ENCODE measurements around the gene TAGAP. TPM values are rescaled to one million over a fixed set of nuclear protein-coding genes. Genes with fewer than 3 reads are reported as not detected.
A peak's percentile ranks its signal among the peaks of the same experiment; 100 is the strongest.
"Not testable (repeated sequence)": the region's sequence is repeated elsewhere in the genome, so short reads cannot be mapped to it uniquely, and the experiment has no call there.

TAGAP gene
- total and polyA plus RNA-seq, 4 donors, result 0.23 to 5.8 (median 3.8) TPM

DNA sequence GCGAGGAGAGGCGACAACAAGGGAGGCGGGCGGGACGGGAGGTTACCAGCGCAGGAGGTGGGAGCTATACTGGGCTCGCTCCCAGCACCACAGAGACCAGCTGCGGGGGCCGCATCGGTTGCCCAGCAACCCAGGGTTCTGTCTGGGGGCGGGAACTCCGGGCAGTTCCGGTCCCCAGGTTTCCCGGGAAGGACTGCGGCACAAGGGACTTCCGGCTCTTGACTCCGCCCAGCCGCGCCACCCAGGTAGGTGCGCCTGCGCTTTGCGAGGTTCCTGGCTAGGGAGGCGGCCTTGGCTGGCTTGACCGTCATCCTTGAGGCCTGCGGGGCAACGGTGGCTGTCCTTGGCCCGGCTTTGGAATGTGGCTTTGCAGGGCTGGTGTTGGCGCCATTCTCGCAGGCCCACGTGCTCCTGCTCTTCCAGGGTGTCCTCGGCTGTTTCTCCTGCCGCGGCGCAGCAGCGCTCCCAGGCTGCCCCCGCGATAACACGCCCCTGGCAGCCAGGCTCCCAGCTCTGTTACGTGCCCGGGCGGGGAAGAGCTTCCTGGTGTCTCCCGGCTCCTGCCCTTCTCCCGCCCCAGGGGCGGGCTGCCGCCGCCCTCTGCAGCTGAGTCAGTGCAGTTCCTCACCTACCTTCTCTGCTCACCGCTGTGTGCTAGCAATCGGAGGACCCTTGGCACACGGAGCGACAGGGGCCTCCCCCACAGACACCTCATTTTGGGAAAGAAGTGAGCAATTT lies 45.0 kb downstream of the TAGAP start, which contains the start of gene RSPH3:
Gene RSPH3, minus strand, starts transcription at position 537 of the 738 bp plus-strand sequence. CDS start 652 bp downstream, outside the sequence.
- Histone ChIP-seq H3K9me3 (ENCODE audit: control insufficient read depth, low read length) (no peaks in the 10 kb centered on the region), H3K27ac (ENCODE audit: low read depth in 1 of 2, low read length in 2 of 2) (peak within 1 kb of the TSS in 1 of 2 donors; percentile 9), H3K36me3 (ENCODE audit: control insufficient read depth in 1 of 2, insufficient read depth in 2 of 2, low read length in 1 of 2) (no peaks in the 10 kb centered on the region), H3K27me3 (ENCODE audit: control insufficient read depth in 1 of 2, insufficient read depth in 2 of 2, low read length in 1 of 2) (no peaks in the 10 kb centered on the region), H3K4me1 (ENCODE audit: control insufficient read depth in 1 of 2, insufficient read depth in 2 of 2, low read length in 2 of 2) (no peaks in the 10 kb centered on the region), H3K4me3 (ENCODE audit: low read length in 2 of 2) (peak within 1 kb of the TSS; percentile 45 to 71)
- intact Hi-C loops (cut with DNase I), result no loop called here
- ATAC-seq (ENCODE audit: low FRiP score), result peak; percentile 97
- peak; percentile 95 to 97 for DNase-seq
- 0% methylated on average over 48 to 50 of the region's 50 CpGs for WGBS, 2 donors

DNA sequence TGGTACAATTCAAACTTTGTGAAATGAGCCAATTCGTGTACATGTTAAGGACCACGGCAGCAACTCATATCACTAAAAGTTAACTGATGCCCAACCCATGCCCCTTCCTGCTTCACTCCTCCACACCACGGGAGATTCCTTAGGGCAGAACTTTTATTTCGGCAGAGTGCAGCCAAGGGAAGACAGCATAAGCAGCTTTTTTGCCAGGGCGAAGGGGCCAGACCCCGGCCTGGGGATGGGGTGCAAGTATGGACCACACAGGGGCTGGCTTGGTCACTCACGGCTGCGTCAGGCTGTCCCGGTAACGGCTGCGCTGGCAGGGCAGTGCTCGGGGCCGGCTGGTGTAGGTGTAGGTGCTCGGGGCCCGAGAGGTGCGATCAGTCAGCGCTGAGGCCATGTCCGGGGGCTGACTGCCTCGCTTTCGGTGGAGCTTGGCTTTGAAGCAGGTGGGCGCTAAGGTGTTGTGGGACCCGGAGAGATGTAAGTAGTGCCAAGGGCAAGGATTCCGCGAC lies 45.6 kb downstream of the TAGAP start:
- intact Hi-C loops (cut with DNase I), result no loop called here
- H3K27me3 ChIP-seq (ENCODE audit: control insufficient read depth in 1 of 2, insufficient read depth in 2 of 2, low read length in 1 of 2), result no peaks in the 10 kb centered on the region
- WGBS, 2 donors, result 1% methylated on average over 23 to 24 of the region's 24 CpGs

DNA sequence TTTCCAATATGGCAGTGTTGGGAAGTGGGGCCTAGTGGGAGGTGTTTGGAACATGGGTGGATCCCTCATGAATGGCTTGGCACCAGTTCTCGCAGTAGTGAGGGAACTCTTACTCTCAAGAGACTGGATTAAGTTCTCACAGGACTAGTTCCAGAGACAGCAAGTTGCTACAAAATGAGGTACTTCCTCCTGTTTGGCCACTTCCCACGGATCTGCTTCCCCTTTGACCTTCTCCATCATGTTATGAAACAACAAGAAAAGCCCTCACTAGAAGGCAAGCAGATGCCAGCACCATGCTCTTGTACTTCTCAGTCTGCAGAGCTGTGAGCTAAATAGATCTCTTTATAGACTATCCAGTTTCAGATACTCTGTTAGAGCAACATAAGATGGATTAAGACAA lies 47.9 kb downstream of the TAGAP start:
- H3K9me3 ChIP-seq (ENCODE audit: control insufficient read depth, low read length), result no peaks in the 10 kb centered on the region
- intact Hi-C loops (cut with DNase I), result no loop called here
- no peaks in the 10 kb centered on the region for H3K27me3 ChIP-seq (ENCODE audit: control insufficient read depth in 1 of 2, insufficient read depth in 2 of 2, low read length in 1 of 2)
- ATAC-seq (ENCODE audit: low FRiP score), result no peak
- H3K27ac ChIP-seq (ENCODE audit: low read depth in 1 of 2, low read length in 2 of 2), result no peak overlapping the region
- WGBS, 2 donors, result 64 to 78% methylated on average over 2 of the region's 2 CpGs
- DNase-seq, result no peak
- no peaks in the 10 kb centered on the region for H3K4me1 ChIP-seq (ENCODE audit: control insufficient read depth in 1 of 2, insufficient read depth in 2 of 2, low read length in 2 of 2)
- no peak overlapping the region for H3K4me3 ChIP-seq (ENCODE audit: low read length in 2 of 2)
- H3K36me3 ChIP-seq (ENCODE audit: control insufficient read depth in 1 of 2, insufficient read depth in 2 of 2, low read length in 1 of 2), result no peaks in the 10 kb centered on the region

More for the DNA sequence above, 45.6 kb downstream of the TAGAP start:
- ATAC-seq (ENCODE audit: low FRiP score) (peak; percentile 74), DNase-seq (peak in 1 of 2 donors; percentile 83)
- no peaks in the 10 kb centered on the region for H3K9me3 ChIP-seq (ENCODE audit: control insufficient read depth, low read length)
- H3K36me3 ChIP-seq (ENCODE audit: control insufficient read depth in 1 of 2, insufficient read depth in 2 of 2, low read length in 1 of 2), result no peaks in the 10 kb centered on the region
- H3K4me1 ChIP-seq (ENCODE audit: control insufficient read depth in 1 of 2, insufficient read depth in 2 of 2, low read length in 2 of 2), result no peaks in the 10 kb centered on the region
- H3K27ac ChIP-seq (ENCODE audit: low read depth in 1 of 2, low read length in 2 of 2), result no peak overlapping the region
- peak overlapping the region; percentile 45 to 71 for H3K4me3 ChIP-seq (ENCODE audit: low read length in 2 of 2)

DNA sequence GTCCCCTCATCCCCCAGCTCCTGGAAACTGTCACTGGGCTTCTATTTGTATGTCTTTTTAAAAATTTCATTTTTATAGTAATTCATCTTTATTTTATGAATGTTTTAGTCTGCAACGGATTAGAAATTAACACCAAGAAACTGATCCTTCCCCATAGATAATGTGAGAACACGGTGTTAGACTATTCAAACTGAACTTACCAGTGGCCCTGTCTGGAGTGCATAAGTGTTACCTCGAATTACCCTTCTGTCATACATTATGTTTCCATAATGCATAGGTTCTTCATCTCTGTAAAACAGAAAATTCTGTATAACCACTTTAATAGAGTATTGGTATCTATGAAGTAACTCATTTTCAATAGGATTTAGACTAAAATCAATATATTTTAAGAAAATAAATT lies 51.2 kb downstream of the TAGAP start:
- H3K9me3 ChIP-seq (ENCODE audit: control insufficient read depth, low read length), result no peaks in the 10 kb centered on the region
- no peak overlapping the region for H3K27ac ChIP-seq (ENCODE audit: low read depth in 1 of 2, low read length in 2 of 2)
- WGBS, 2 donors, result 96 to 97% methylated on average over 3 of the region's 3 CpGs
- no peak overlapping the region for H3K4me3 ChIP-seq (ENCODE audit: low read length in 2 of 2)
- no peak for DNase-seq
- no peaks in the 10 kb centered on the region for H3K36me3 ChIP-seq (ENCODE audit: control insufficient read depth in 1 of 2, insufficient read depth in 2 of 2, low read length in 1 of 2)
- intact Hi-C loops (cut with DNase I), result no loop called here
- H3K4me1 ChIP-seq (ENCODE audit: control insufficient read depth in 1 of 2, insufficient read depth in 2 of 2, low read length in 2 of 2), result no peaks in the 10 kb centered on the region
- no peak for ATAC-seq (ENCODE audit: low FRiP score)
- no peaks in the 10 kb centered on the region for H3K27me3 ChIP-seq (ENCODE audit: control insufficient read depth in 1 of 2, insufficient read depth in 2 of 2, low read length in 1 of 2)

DNA sequence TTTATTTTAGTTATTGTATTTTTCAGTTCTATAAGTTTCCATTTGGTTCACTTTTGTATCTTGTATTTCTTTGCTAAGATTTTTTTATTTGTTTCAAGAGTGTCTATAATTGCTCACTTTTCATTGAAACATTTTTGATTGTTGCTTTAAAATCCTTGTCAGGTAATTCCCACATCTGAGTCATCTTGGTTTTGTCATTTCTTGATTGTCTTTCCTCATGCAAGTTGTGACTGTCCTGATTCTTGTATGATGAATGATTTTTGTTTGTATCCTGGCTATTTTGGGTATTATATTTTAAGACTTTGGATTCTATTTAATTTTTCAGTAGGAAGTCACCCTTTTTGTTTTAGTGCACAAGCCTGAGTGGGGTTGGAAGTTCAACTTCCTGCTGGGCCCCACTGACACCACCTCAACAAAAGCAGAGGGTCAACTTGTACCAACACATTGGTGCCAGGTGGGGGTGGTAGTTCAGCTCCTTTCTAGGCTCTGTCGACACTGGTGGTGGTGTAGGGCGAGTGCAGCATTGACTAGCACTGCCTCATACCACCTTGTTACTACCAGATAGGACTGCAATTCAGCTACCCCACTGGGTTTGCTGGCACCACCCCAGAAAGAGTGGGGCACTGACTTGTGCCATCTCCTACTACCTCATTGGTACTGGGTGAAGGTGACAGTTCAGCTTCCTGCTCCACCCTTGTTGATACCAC lies 53.6 kb downstream of the TAGAP start:
- H3K9me3 ChIP-seq (ENCODE audit: control insufficient read depth, low read length), result no peaks in the 10 kb centered on the region
- WGBS, 2 donors, result 98 to 99% methylated on average over 2 of the region's 2 CpGs
- H3K27ac ChIP-seq (ENCODE audit: low read depth in 1 of 2, low read length in 2 of 2), result no peak overlapping the region
- no peaks in the 10 kb centered on the region for H3K27me3 ChIP-seq (ENCODE audit: control insufficient read depth in 1 of 2, insufficient read depth in 2 of 2, low read length in 1 of 2)
- intact Hi-C loops (cut with DNase I), result no loop called here
- DNase-seq, result no peak
- no peak overlapping the region for H3K4me3 ChIP-seq (ENCODE audit: low read length in 2 of 2)
- no peak for ATAC-seq (ENCODE audit: low FRiP score)
- H3K36me3 ChIP-seq (ENCODE audit: control insufficient read depth in 1 of 2, insufficient read depth in 2 of 2, low read length in 1 of 2), result no peaks in the 10 kb centered on the region
- no peaks in the 10 kb centered on the region for H3K4me1 ChIP-seq (ENCODE audit: control insufficient read depth in 1 of 2, insufficient read depth in 2 of 2, low read length in 2 of 2)

DNA sequence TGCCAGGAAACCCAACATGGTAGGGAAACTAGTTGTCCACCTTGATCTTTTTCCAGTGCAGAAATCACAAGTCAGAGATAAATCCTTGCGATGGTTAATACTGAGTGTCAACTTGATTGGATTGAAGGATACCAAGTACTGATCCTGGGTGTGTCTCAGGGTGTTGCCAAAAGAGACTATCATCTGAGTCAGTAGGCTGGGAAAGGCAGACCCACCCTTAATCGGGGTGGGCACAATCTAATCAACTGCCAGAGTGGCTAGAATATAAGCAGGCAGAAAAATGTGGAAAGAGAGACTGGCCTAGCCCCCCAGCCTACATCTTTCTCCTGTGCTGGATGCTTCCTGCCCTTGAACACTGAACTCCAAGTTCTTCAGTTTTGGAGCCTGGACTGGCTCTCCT lies 55.1 kb downstream of the TAGAP start:
- ATAC-seq (ENCODE audit: low FRiP score); H3K27me3 ChIP-seq (ENCODE audit: control insufficient read depth in 1 of 2, insufficient read depth in 2 of 2, low read length in 1 of 2); DNase-seq; H3K27ac ChIP-seq (ENCODE audit: low read depth in 1 of 2, low read length in 2 of 2); intact Hi-C loops (cut with DNase I); H3K4me1 ChIP-seq (ENCODE audit: control insufficient read depth in 1 of 2, insufficient read depth in 2 of 2, low read length in 2 of 2); H3K4me3 ChIP-seq (ENCODE audit: low read length in 2 of 2); H3K36me3 ChIP-seq (ENCODE audit: control insufficient read depth in 1 of 2, insufficient read depth in 2 of 2, low read length in 1 of 2); H3K9me3 ChIP-seq (ENCODE audit: control insufficient read depth, low read length): not testable (repeated sequence)
- WGBS, 2 donors, result 98 to 100% methylated on average over 2 of the region's 2 CpGs

DNA sequence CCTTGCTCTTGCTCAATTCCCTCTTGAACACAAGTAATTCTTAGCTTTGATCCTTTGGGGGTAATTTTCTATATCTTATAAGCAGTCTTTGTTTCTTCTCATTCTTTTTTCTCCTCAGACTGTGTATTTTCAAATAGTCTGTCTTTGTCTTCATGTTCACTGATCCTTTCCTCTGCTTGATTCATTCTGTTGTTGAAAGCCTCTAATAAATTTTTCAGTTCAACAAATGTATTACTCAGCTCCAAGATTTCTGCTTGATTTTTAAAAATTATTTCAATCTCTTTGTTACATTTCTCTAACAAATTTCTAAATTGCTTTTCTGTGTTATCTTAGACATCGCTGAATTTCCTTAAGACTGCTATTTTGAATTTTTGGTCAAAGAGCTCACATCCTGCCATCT lies 56.3 kb downstream of the TAGAP start:
- Histone ChIP-seq H3K27ac (ENCODE audit: low read depth in 1 of 2, low read length in 2 of 2) (no peak overlapping the region), H3K27me3 (ENCODE audit: control insufficient read depth in 1 of 2, insufficient read depth in 2 of 2, low read length in 1 of 2) (no peaks in the 10 kb centered on the region), H3K9me3 (ENCODE audit: control insufficient read depth, low read length) (no peaks in the 10 kb centered on the region), H3K4me3 (ENCODE audit: low read length in 2 of 2) (no peak overlapping the region), H3K4me1 (ENCODE audit: control insufficient read depth in 1 of 2, insufficient read depth in 2 of 2, low read length in 2 of 2) (peaks cover 0 to 2% of the 10 kb centered on the region in 2 donors), H3K36me3 (ENCODE audit: control insufficient read depth in 1 of 2, insufficient read depth in 2 of 2, low read length in 1 of 2) (no peaks in the 10 kb centered on the region)
- no peak for DNase-seq
- ATAC-seq (ENCODE audit: low FRiP score), result no peak
- intact Hi-C loops (cut with DNase I), result no loop called here
- 85 to 92% methylated on average over 1 of the region's 1 CpG for WGBS, 2 donors

DNA sequence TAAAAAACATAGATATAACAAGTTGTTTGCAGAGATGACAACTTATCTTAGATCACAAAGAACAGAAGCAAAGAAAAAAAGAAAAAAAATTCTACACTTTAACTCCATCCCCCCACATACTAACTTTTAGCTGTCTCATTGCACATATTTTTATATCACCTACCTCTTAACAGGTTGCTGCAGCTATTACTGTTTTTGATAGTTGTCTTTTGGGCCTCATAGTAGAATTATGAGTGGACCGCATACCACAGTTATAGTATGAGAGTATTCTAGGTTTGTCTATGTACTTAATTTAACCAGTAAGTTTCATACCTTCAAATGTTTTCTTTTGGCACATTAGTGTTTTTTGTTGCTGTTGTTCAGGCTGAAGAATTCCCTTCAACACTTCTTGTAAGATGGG lies 57.1 kb downstream of the TAGAP start:
- H3K27me3 ChIP-seq (ENCODE audit: control insufficient read depth in 1 of 2, insufficient read depth in 2 of 2, low read length in 1 of 2), result no peaks in the 10 kb centered on the region
- WGBS, 2 donors, result 96 to 100% methylated on average over 1 of the region's 1 CpG
- no peaks in the 10 kb centered on the region for H3K9me3 ChIP-seq (ENCODE audit: control insufficient read depth, low read length)
- no peaks in the 10 kb centered on the region for H3K36me3 ChIP-seq (ENCODE audit: control insufficient read depth in 1 of 2, insufficient read depth in 2 of 2, low read length in 1 of 2)
- H3K27ac ChIP-seq (ENCODE audit: low read depth in 1 of 2, low read length in 2 of 2), result no peak overlapping the region
- no peak overlapping the region for H3K4me3 ChIP-seq (ENCODE audit: low read length in 2 of 2)
- DNase-seq (no peak), ATAC-seq (ENCODE audit: low FRiP score) (no peak)
- H3K4me1 ChIP-seq (ENCODE audit: control insufficient read depth in 1 of 2, insufficient read depth in 2 of 2, low read length in 2 of 2), result peaks cover 0 to 2% of the 10 kb centered on the region in 2 donors
- intact Hi-C loops (cut with DNase I), result no loop called here

Data from aorta (tissue), 5 donors.